Gastroesophageal sphincter (tissue), 4 donors: ENCODE measurements around the gene RBM39. TPM values are rescaled to one million over a fixed set of nuclear protein-coding genes. Genes with fewer than 3 reads are reported as not detected.
A peak's percentile ranks its signal among the peaks of the same experiment; 100 is the strongest.

Experiments
- ATAC-seq: fragments of 150-250 bp; one replicate; pipeline ENCODE4 v1.9.1; 2016; ENCODE audit warnings: mild to moderate bottlenecking, moderate library complexity
- H3K27ac ChIP-seq, 4 donors: fragments of 200-600 bp; sonication (generic) in 3 of 4; 1 replicate in 3 of 4; 2 replicates in 1 of 4; pipeline ENCODE4 v1.5.1; 2016 to 2019
- H3K27me3 ChIP-seq: fragments of 200-600 bp; sonication (generic); one replicate; pipeline ENCODE4 v1.5.1; 2019
- H3K36me3 ChIP-seq, 2 donors: fragments of 200-600 bp; sonication (generic); one replicate each; pipeline ENCODE4 v1.5.1; 2019; ENCODE audit warnings: control low read depth in 1 of 2
- H3K4me1 ChIP-seq, 3 donors: fragments of 200-600 bp; sonication (generic); 1 replicate in 2 of 3; 2 replicates in 1 of 3; pipeline ENCODE4 v1.5.1; 2016 to 2019; ENCODE audit warnings: control low read depth in 2 of 3
- H3K4me3 ChIP-seq, 2 donors: fragments of 200-600 bp; sonication (generic); one replicate each; pipeline ENCODE4 v1.5.1; 2019; ENCODE audit warnings: mild to moderate bottlenecking in 1 of 2, moderate library complexity in 1 of 2
- H3K9me3 ChIP-seq, 3 donors: fragments of 200-600 bp; sonication (generic); one replicate each; pipeline ENCODE4 v1.5.1; 2017 to 2019; ENCODE audit warnings: control low read depth in 2 of 3
- EP300 ChIP-seq: sonication (generic); formaldehyde crosslinking; IDR thresholded peaks from one replicate; pipeline ENCODE4 v1.6.1; 2017; ENCODE audit warnings: antibody characterized with exemption, mild to moderate bottlenecking
- POLR2A ChIP-seq, 2 donors: fragments of 450-650 bp; IDR thresholded peaks; one replicate each; pipeline ENCODE4 v1.6.1; 2017; ENCODE audit warnings: antibody characterized with exemption in 2 of 2, mild to moderate bottlenecking in 2 of 2, moderate library complexity in 1 of 2
- POLR2AphosphoS5 ChIP-seq: sonication (generic); formaldehyde crosslinking; IDR thresholded peaks from one replicate; pipeline ENCODE4 v1.6.1; 2017; ENCODE audit warnings: antibody characterized with exemption
- WGBS, 2 donors: methylation state at CpG; one replicate each; pipeline ENCODE4 v1.1.5; 2018; ENCODE audit warnings: low coverage in 1 of 2; 5-methylcytosine and 5-hydroxymethylcytosine counted together
- total RNA-seq, 4 donors: library from RNA; depleted of rRNA; stranded (reverse); fragments of >200 nt; gene quantifications; one replicate each; pipeline ENCODE4 v1.1.0, GENCODE V29; 2016
- TF ChIP-seq, protein P1 (sequence below), 4 experiments: fragments of 200-600 bp in 2 of 4; fragments of 450-650 bp in 2 of 4; sonication (generic) in 1 of 4; IDR thresholded peaks; one replicate each; pipeline ENCODE4 v1.5.1; 2017 to 2019; ENCODE audit warnings: antibody characterized with exemption in 4 of 4, mild to moderate bottlenecking in 2 of 4, moderate library complexity in 2 of 4

The RBM39 gene
- total RNA-seq, 4 donors from 2014 or later: 159 to 369 (median 238) TPM

DNA sequence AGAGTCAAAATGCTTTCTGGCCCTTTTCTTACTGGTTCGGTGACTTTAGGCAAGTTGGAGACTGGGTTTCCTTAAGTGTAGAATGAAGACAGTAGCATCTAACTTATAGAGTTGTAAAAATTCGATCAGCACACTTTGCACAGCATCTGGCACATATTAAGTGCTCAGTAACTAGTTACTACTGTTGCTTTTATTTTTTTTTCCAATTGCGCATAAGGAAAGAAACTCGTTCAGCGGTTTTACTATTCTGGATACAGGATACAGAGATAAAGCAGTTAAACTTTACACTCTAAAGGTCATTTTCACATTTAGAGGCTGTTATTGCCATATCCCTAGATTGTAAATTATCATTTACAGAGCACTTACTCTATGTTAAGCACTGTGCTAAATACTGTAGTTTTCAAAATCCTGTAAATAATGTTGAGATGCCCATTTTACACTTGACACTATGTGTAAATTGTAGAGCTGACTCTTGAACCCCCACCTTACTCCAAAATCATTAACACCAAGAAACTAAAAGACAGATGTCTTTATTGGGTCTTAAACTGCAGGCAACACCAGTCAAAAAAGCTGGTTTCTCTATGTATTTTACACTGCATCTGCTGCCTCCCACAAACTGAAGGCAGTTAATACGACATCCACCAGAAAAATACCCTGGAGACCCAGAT lies 42.0 kb downstream of the RBM39 start:
- H3K27ac ChIP-seq: peak overlapping the region; percentile 83 to 89 (median 88)
- WGBS, 2 donors: 16 to 23% methylated on average over 6 of the region's 6 CpGs
- peak overlapping the region; percentile 65 to 95 for H3K4me3 ChIP-seq
- no peaks in the 10 kb centered on the region for H3K9me3 ChIP-seq
- ATAC-seq: no peak
- H3K4me1 ChIP-seq: peaks cover 0 to 41% (median 11%) of the 10 kb centered on the region in 3 donors
- no peak for TF ChIP-seq POLR2A (IDR thresholded peaks at IDR 0.05)
- TF ChIP-seq, protein P1, sequence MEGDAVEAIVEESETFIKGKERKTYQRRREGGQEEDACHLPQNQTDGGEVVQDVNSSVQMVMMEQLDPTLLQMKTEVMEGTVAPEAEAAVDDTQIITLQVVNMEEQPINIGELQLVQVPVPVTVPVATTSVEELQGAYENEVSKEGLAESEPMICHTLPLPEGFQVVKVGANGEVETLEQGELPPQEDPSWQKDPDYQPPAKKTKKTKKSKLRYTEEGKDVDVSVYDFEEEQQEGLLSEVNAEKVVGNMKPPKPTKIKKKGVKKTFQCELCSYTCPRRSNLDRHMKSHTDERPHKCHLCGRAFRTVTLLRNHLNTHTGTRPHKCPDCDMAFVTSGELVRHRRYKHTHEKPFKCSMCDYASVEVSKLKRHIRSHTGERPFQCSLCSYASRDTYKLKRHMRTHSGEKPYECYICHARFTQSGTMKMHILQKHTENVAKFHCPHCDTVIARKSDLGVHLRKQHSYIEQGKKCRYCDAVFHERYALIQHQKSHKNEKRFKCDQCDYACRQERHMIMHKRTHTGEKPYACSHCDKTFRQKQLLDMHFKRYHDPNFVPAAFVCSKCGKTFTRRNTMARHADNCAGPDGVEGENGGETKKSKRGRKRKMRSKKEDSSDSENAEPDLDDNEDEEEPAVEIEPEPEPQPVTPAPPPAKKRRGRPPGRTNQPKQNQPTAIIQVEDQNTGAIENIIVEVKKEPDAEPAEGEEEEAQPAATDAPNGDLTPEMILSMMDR (IDR thresholded peaks at IDR 0.05): no peak
- TF ChIP-seq EP300: no peak
- TF ChIP-seq POLR2AphosphoS5: no peak
- H3K27me3 ChIP-seq: no peaks in the 10 kb centered on the region
- H3K36me3 ChIP-seq: peaks cover 8 to 56% of the 10 kb centered on the region in 2 donors

DNA sequence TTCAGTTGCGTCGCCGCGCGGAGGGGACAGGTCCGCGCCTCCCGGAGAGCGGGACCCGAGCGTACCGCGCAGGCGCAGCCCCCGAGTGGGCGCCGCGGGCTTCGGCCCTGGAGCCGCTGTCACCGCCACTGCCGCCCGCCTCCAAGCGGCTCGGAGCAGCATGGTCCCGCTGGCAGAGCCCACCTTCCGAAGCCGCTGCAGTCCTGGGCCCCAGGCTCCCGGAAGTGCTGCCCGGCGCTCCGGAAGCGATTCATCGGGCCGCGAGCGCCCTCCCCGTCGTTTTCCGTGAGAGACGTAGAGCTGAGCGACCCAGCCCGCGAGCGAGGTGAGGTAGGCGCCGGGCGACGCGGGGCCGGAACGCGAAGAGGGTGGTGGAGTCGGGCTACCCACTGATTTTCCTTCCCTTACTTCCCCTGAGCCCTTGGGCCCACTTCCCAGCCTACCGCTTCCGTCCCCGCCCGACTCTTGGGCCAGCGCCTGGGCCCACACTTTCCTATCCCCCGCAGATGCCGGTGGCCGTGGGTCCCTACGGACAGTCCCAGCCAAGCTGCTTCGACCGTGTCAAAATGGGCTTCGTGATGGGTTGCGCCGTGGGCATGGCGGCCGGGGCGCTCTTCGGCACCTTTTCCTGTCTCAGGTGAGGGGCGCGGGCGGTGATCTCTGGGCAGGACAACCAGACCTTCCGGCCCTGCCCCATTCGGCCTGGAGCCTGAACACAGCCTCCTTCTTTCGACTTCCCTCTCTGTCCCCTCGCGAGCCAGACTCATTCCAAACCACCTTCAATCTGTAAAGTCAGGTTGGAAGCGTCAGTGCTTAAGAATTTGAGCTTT lies 42.7 kb downstream of the RBM39 start, which contains the start of the genes NFS1 and ROMO1:
Gene NFS1, minus strand, starts transcription at position 226 of the 830 bp plus-strand sequence. Its CDS starts 64 bp downstream, at position 162.
Gene ROMO1, plus strand, starts transcription at position 279 of the 830 bp plus-strand sequence. Its CDS starts 228 bp downstream, at position 507.
- H3K27ac ChIP-seq: peak within 1 kb of the TSS; percentile 83 to 89 (median 88)
- H3K9me3 ChIP-seq: no peaks in the 10 kb centered on the region
- H3K27me3 ChIP-seq: no peaks in the 10 kb centered on the region
- peak within 1 kb of the TSS; percentile 65 to 95 for H3K4me3 ChIP-seq
- peak; percentile 80 for TF ChIP-seq POLR2AphosphoS5
- TF ChIP-seq POLR2A (IDR thresholded peaks at IDR 0.05): peak; percentile 57 to 62
- TF ChIP-seq, protein P1 (IDR thresholded peaks at IDR 0.05): peak in 3 of 4 experiments; percentile 6 to 51 (median 44)
- TF ChIP-seq EP300: no peak
- H3K36me3 ChIP-seq: peaks cover 6 to 56% of the 10 kb centered on the region in 2 donors
- ATAC-seq: peak; percentile 95
- H3K4me1 ChIP-seq: peaks cover 0 to 41% (median 11%) of the 10 kb centered on the region in 3 donors
- WGBS, 2 donors: 0 to 17% methylated on average over 1 of the region's 81 CpGs

DNA sequence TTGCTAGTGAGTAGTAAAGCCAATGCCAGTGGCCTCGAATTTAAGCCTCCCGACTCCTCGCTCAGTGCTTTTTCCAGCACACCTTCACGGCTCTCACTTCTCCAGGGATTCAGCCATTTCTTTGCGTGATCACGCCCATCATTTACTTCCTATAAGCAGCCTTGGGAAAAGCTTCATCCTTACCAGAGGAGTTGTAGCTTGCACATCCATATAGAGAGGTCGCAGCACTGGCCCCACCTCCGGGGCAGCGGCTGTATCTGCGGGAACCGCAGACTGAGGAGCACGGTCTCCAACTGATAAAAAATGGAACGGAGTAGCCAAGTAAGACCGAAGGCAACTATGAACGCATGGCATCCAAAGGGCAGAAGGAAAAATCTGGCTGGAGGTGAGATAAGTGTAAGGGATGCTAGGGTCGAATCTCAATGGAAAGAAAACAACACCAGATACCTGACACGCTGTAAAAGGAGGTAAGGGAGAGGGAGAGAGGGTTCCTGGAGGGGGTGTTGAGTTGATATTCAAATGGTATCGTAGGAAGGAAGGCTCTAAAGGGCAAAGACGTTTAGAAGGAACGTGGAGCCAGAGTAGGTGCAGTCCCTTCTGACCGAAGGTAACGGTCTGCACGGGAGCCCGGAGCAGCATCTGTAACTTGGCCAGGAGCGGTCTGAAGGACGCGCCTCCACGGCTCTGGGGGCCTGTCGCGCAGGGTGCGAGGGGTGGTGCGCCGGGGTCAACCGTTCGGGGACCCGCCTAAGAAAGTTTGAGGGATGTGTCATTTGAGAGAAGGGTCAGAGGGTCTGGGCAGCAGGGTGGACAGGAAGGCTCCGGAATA lies 43.5 kb downstream of the RBM39 start:
- H3K36me3 ChIP-seq: peaks cover 0 to 56% of the 10 kb centered on the region in 2 donors
- H3K27ac ChIP-seq: peak overlapping the region; percentile 83 to 89 (median 88)
- no peak for TF ChIP-seq POLR2AphosphoS5
- TF ChIP-seq POLR2A (IDR thresholded peaks at IDR 0.05): no peak
- TF ChIP-seq EP300: no peak
- TF ChIP-seq, protein P1 (IDR thresholded peaks at IDR 0.05): no peak
- H3K27me3 ChIP-seq: no peaks in the 10 kb centered on the region
- WGBS, 2 donors: 4 to 12% methylated on average over 9 to 18 of the region's 37 CpGs
- no peaks in the 10 kb centered on the region for H3K9me3 ChIP-seq
- peak overlapping the region; percentile 65 to 95 for H3K4me3 ChIP-seq
- ATAC-seq: peak; percentile 35
- H3K4me1 ChIP-seq: peaks cover 0 to 41% (median 11%) of the 10 kb centered on the region in 3 donors

DNA sequence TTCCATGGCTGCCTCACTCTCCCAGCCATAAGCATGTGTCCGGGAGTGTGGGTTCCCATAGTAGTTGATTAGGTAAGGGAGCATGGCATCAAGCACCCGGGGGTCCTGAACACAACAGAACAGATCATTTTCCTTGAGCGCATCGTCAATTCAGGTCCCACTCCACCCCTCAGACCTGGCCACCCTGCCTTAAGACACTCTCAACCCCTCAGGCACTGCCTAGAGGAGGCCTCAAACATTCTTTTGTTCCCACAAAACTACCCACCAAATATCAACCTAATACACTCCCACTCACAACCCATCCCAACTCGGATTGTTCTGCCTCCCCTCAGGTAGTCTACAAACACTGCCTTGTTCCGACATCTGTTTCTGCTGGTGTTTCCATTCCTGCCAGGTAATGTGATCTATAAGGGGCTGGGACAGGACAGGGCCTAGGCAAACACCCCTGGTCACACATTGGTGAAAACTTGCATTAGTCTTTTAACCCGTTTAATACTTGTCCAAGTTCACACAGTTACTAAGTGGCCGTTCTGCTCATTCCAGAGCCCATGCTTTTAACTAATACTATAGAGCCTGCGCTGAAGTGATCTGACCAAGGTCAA lies 44.3 kb downstream of the RBM39 start:
- H3K4me1 ChIP-seq: peaks cover 0 to 41% (median 11%) of the 10 kb centered on the region in 3 donors
- H3K4me3 ChIP-seq: peak overlapping the region in 1 of 2 donors; percentile 65
- no peak for ATAC-seq
- H3K27me3 ChIP-seq: no peaks in the 10 kb centered on the region
- WGBS, 2 donors: 71 to 77% methylated on average over 3 to 6 of the region's 9 CpGs
- H3K36me3 ChIP-seq: peaks cover 0 to 56% of the 10 kb centered on the region in 2 donors
- TF ChIP-seq EP300: no peak
- TF ChIP-seq, protein P1 (IDR thresholded peaks at IDR 0.05): no peak
- no peaks in the 10 kb centered on the region for H3K9me3 ChIP-seq
- H3K27ac ChIP-seq: peak overlapping the region in 2 of 4 donors; percentile 88 to 89
